ENCODE measurements around the gene OLFML2A.

OLFML2A gene

DNA sequence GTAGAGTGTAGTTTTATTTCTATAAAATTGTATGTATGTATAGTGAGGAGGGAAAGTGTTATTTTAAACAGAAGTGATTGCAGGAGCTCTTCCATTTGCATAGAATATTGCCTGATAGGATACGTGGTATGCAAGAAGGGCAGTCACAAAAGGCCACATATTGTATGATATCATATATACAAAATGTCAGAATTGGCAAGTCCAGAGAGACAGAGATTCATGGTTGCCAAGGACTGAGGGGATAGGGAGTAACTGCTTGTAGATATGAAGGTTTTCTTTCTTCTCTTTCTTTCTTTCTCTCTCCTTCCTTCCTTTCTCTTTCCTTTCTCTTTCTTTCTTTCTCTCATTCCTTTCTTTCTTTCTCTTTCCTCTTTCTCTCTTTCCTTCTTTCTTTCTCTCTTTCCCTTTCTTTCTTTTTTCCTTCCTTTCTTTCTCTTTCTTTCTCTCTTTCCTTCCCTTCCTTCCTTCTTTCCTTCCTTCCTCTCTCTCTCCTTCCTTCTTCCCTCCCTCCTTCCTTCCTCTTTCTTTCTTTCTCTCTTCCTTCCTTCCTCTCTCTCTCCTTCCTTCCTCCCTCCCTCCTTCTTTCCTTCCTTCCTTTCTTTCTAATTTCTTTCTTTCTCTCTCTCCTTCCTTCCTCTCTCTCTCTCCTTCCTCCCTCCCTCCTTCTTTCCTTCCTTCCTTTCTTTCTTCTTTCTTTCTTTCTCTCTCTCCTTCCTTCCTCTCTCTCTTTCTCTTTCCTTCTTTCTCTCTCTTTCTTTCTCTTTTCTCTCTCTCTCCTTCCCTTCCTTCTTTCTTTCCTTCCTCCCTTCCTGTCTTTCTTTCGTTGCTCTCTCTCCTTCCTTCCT is 51.8 kb downstream of the OLFML2A start:
- H3K9me3 ChIP-seq (ENCODE audit: insufficient read depth, low read depth, low read length), result no peaks in the 10 kb centered on the region
- H3K9me2 ChIP-seq (replicated peaks; ENCODE audit: low read depth, low read length), result no peaks in the 10 kb centered on the region
- no peak overlapping the region for H2AFZ ChIP-seq (ENCODE audit: low read length)
- H4K20me1 ChIP-seq (ENCODE audit: insufficient read depth, low read length, poor library complexity, severe bottlenecking), result no peaks in the 10 kb centered on the region
- H3K27me3 ChIP-seq (ENCODE audit: insufficient read depth, low read length, poor library complexity, severe bottlenecking), result no peaks in the 10 kb centered on the region
- no peaks in the 10 kb centered on the region for H3K79me2 ChIP-seq (ENCODE audit: insufficient read depth, low read length)
- TF ChIP-seq, protein P1, sequence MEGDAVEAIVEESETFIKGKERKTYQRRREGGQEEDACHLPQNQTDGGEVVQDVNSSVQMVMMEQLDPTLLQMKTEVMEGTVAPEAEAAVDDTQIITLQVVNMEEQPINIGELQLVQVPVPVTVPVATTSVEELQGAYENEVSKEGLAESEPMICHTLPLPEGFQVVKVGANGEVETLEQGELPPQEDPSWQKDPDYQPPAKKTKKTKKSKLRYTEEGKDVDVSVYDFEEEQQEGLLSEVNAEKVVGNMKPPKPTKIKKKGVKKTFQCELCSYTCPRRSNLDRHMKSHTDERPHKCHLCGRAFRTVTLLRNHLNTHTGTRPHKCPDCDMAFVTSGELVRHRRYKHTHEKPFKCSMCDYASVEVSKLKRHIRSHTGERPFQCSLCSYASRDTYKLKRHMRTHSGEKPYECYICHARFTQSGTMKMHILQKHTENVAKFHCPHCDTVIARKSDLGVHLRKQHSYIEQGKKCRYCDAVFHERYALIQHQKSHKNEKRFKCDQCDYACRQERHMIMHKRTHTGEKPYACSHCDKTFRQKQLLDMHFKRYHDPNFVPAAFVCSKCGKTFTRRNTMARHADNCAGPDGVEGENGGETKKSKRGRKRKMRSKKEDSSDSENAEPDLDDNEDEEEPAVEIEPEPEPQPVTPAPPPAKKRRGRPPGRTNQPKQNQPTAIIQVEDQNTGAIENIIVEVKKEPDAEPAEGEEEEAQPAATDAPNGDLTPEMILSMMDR (conservative IDR thresholded peaks at IDR 0.05; ENCODE audit: low read length), result no peak
- TF ChIP-seq EZH2phosphoT487 (IDR thresholded peaks at IDR 0.05; ENCODE audit: borderline replicate concordance), result no peak
- no peaks in the 10 kb centered on the region for H3K4me1 ChIP-seq (ENCODE audit: insufficient read depth, low read length, poor library complexity, severe bottlenecking)
- H3F3A ChIP-seq (ENCODE audit: low read depth), result no peaks in the 10 kb centered on the region
- H3K36me3 ChIP-seq (ENCODE audit: insufficient read depth, low read length), result no peaks in the 10 kb centered on the region
- H3K4me2 ChIP-seq (ENCODE audit: low read depth, low read length, poor library complexity, severe bottlenecking), result no peak overlapping the region
- H3K4me3 ChIP-seq (ENCODE audit: low read length, poor library complexity, severe bottlenecking), result no peak overlapping the region
- H3K9ac ChIP-seq (ENCODE audit: low read depth, low read length, poor library complexity, severe bottlenecking), result no peak overlapping the region

DNA sequence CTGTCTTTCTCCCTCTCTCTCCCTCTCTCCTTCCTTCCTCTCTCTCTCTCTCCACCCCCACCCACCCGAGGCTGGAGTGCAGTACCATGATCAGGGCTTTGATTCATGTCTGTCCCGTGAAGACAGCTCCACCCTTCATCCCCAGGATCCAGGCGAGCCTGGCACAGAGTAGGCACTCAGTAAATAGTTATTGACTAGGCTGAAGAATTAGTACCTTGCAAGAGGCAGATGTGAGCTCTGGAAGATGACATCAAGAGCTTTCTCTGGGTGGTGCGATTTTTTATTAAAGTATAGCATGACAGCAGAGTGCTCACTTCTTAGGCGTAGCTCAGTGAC is 52.4 kb downstream of the OLFML2A start:
- no peaks in the 10 kb centered on the region for H4K20me1 ChIP-seq (ENCODE audit: insufficient read depth, low read length, poor library complexity, severe bottlenecking)

DNA sequence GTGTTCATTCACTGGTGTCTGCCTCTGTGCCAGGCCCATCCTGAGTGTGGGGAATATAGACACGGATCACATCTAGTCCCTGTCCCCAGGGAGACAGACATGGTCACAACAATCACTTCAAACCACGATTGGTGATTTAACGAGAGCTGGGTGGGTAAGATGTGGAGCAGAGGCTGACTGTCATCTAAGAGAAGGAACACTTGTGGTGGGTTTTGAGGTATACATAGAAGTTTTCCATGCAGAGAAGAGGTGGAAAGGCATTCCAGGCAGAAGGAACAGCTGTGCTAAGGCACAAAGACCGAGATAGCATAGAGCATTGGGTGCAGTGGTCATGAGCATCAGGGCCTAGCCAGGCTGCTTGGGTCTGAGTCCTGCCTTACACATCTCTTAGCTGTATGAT is 53.7 kb downstream of the OLFML2A start:
- Histone ChIP-seq H3K9me3 (ENCODE audit: insufficient read depth, low read depth, low read length) (no peaks in the 10 kb centered on the region), H3K9ac (ENCODE audit: low read depth, low read length, poor library complexity, severe bottlenecking) (no peak overlapping the region), H3K79me2 (ENCODE audit: insufficient read depth, low read length) (no peaks in the 10 kb centered on the region), H3K4me2 (ENCODE audit: low read depth, low read length, poor library complexity, severe bottlenecking) (no peak overlapping the region), H3F3A (ENCODE audit: low read depth) (no peaks in the 10 kb centered on the region), H3K36me3 (ENCODE audit: insufficient read depth, low read length) (no peaks in the 10 kb centered on the region), H3K27me3 (ENCODE audit: insufficient read depth, low read length, poor library complexity, severe bottlenecking) (no peaks in the 10 kb centered on the region), H4K20me1 (ENCODE audit: insufficient read depth, low read length, poor library complexity, severe bottlenecking) (no peaks in the 10 kb centered on the region), H2AFZ (ENCODE audit: low read length) (no peak overlapping the region), H3K9me2 (replicated peaks; ENCODE audit: low read depth, low read length) (no peaks in the 10 kb centered on the region), H3K4me1 (ENCODE audit: insufficient read depth, low read length, poor library complexity, severe bottlenecking) (no peaks in the 10 kb centered on the region), H3K4me3 (ENCODE audit: low read length, poor library complexity, severe bottlenecking) (no peak overlapping the region)
- TF ChIP-seq, protein P1 (conservative IDR thresholded peaks at IDR 0.05; ENCODE audit: low read length), result no peak
- no peak for TF ChIP-seq EZH2phosphoT487 (IDR thresholded peaks at IDR 0.05; ENCODE audit: borderline replicate concordance)

More for the DNA sequence above, 52.4 kb downstream of the OLFML2A start:
- no peaks in the 10 kb centered on the region for H3K4me1 ChIP-seq (ENCODE audit: insufficient read depth, low read length, poor library complexity, severe bottlenecking)
- no peaks in the 10 kb centered on the region for H3K27me3 ChIP-seq (ENCODE audit: insufficient read depth, low read length, poor library complexity, severe bottlenecking)
- no peaks in the 10 kb centered on the region for H3F3A ChIP-seq (ENCODE audit: low read depth)
- TF ChIP-seq EZH2phosphoT487 (IDR thresholded peaks at IDR 0.05; ENCODE audit: borderline replicate concordance), result no peak
- TF ChIP-seq, protein P1 (conservative IDR thresholded peaks at IDR 0.05; ENCODE audit: low read length), result no peak
- no peak overlapping the region for H3K4me2 ChIP-seq (ENCODE audit: low read depth, low read length, poor library complexity, severe bottlenecking)
- no peaks in the 10 kb centered on the region for H3K9me2 ChIP-seq (replicated peaks; ENCODE audit: low read depth, low read length)
- no peak overlapping the region for H3K9ac ChIP-seq (ENCODE audit: low read depth, low read length, poor library complexity, severe bottlenecking)
- H3K36me3 ChIP-seq (ENCODE audit: insufficient read depth, low read length), result no peaks in the 10 kb centered on the region
- no peak overlapping the region for H2AFZ ChIP-seq (ENCODE audit: low read length)
- H3K9me3 ChIP-seq (ENCODE audit: insufficient read depth, low read depth, low read length), result no peaks in the 10 kb centered on the region
- H3K4me3 ChIP-seq (ENCODE audit: low read length, poor library complexity, severe bottlenecking), result no peak overlapping the region
- no peaks in the 10 kb centered on the region for H3K79me2 ChIP-seq (ENCODE audit: insufficient read depth, low read length)
